Spleen (tissue), 7 donors: ENCODE measurements around the gene ARFGEF3.

Experiments used
- CTCF ChIP-seq, 11 experiments: fragments of 200-600 bp in 7 of 11; fragments of 450-650 bp in 4 of 11; sonication (generic) in 4 of 11; IDR thresholded peaks in 8 of 11; conservative IDR thresholded peaks in 3 of 11; 1 replicate in 7 of 11; 2 replicates in 4 of 11; pipeline versions ENCODE4 v1.4.0 to v1.8.0; 2016 to 2021; ENCODE audit warnings: antibody characterized with exemption in 11 of 11, inconsistent platforms in 4 of 11, mild to moderate bottlenecking in 1 of 11
- POLR2A ChIP-seq, 3 donors: fragments of 450-650 bp; IDR thresholded peaks; one replicate each; pipeline ENCODE4 v1.5.1; 2017; ENCODE audit warnings: antibody characterized with exemption in 3 of 3, mild to moderate bottlenecking in 1 of 3
- donor health status: DM: no; HTN: no; CAD: no; lungs with moderate emphysema.
- donor health status: DM: no; HTN: no; CAD: no.
- donor health status: DM: no; HTN: no; CAD: no.

DNA sequence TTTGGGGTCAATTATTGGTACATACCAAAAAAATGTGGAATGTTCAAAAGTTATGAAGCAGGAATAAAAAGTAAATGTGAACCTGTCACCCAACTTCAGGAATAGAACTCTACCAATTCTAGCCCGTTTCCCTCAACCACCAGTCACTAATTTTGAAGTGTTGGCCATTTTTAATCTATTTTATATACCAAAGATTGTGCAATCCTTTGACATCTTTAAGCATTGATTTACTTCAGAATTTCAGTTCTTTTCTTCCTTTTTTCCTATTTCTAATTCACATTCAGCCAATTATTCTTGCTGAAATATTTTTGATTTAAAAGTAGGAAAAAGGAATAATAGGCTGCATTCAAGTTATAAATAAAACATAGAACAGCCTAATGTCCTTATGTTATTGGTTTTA is 169.0 kb downstream of the ARFGEF3 start:
- TF ChIP-seq CTCF (IDR thresholded peaks at IDR 0.05 in 8 of 11, conservative IDR thresholded peaks at IDR 0.05 in 3 of 11) (no peak), POLR2A (IDR thresholded peaks at IDR 0.05) (no peak)
